ENCODE results near the gene RGL3.

DNA sequence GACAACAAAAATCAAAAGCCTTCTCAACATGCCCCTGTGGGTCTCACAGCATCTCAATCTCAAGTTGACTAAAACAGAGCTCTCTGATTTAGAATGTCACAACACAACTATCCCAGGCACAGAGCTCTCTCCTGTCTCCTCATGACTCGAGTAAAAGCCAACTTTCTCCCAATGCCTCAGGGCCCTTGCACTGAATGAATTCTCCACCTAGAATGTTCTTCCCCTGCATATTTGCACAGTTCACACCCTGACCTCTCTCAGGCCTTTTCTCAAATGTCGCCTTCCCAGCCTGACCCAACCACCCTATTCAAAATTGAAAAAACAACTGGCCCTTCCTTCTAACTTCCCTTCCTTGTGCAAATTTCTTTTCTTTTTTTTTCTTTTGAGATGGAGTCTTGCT, 48.4 kb downstream of the RGL3 start:
- TF ChIP-seq NR2F2 (IDR thresholded peaks at IDR 0.05) (no peak), EGR1 (IDR thresholded peaks at IDR 0.05; ENCODE audit: low read depth in 2 of 2) (no peak)
- TF ChIP-seq, protein P1, sequence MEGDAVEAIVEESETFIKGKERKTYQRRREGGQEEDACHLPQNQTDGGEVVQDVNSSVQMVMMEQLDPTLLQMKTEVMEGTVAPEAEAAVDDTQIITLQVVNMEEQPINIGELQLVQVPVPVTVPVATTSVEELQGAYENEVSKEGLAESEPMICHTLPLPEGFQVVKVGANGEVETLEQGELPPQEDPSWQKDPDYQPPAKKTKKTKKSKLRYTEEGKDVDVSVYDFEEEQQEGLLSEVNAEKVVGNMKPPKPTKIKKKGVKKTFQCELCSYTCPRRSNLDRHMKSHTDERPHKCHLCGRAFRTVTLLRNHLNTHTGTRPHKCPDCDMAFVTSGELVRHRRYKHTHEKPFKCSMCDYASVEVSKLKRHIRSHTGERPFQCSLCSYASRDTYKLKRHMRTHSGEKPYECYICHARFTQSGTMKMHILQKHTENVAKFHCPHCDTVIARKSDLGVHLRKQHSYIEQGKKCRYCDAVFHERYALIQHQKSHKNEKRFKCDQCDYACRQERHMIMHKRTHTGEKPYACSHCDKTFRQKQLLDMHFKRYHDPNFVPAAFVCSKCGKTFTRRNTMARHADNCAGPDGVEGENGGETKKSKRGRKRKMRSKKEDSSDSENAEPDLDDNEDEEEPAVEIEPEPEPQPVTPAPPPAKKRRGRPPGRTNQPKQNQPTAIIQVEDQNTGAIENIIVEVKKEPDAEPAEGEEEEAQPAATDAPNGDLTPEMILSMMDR (IDR thresholded peaks at IDR 0.05; ENCODE audit: low read depth, low read length, missing input control): no peak

Measured in liver (tissue), 3 donors.